Natural killer cell (primary cell): ENCODE measurements around the gene GAL3ST3. TPM values are rescaled to one million over a fixed set of nuclear protein-coding genes. Genes with fewer than 3 reads are reported as not detected.

Experiments used
- ATAC-seq, 3 donors: fragments of 150-1000 bp in 2 of 3; fragments of 200-7000 bp in 1 of 3; cut with Tn5 transposase; 1 replicate in 1 of 3; 2 replicates in 2 of 3; pipeline ENCODE4 v1.10.0; 2021; ENCODE audit warnings: mild to moderate bottlenecking in 2 of 3, moderate library complexity in 2 of 3
- DNase-seq, 2 donors: peaks; one replicate each; pipeline versions ENCODE4 v3.0.0 to v3.0.0-alpha.2; 2013 to 2021; ENCODE audit warnings: mixed read lengths in 1 of 2
- H3K27ac ChIP-seq: one replicate; pipeline ENCODE4 v1.5.1; 2013; ENCODE audit warnings: mild to moderate bottlenecking, low read length
- H3K27me3 ChIP-seq: one replicate; pipeline ENCODE4 v1.6.1; 2013; ENCODE audit warnings: low read length; ENCODE audit not compliant: control insufficient read depth, insufficient read depth
- H3K36me3 ChIP-seq: one replicate; pipeline ENCODE4 v1.6.1; 2013; ENCODE audit warnings: low read length; ENCODE audit not compliant: control insufficient read depth, insufficient read depth
- H3K4me1 ChIP-seq: one replicate; pipeline ENCODE4 v1.6.1; 2013; ENCODE audit warnings: low read length; ENCODE audit not compliant: control insufficient read depth, insufficient read depth
- H3K4me3 ChIP-seq: one replicate; pipeline ENCODE4 v1.5.1; 2013; ENCODE audit warnings: low read length
- H3K9me3 ChIP-seq: one replicate; pipeline ENCODE4 v1.6.1; 2013; ENCODE audit warnings: low read length; ENCODE audit not compliant: control insufficient read depth, insufficient read depth
- H3K27ac Mint-ChIP-seq, 2 donors: one replicate each; pipeline ENCODE4 v1.8.0; 2022; ENCODE audit warnings: mild to moderate bottlenecking in 2 of 2, mixed read lengths in 2 of 2, moderate library complexity in 1 of 2
- H3K27me3 Mint-ChIP-seq, 2 donors: one replicate each; pipeline ENCODE4 v1.8.0; 2022; ENCODE audit warnings: low read depth in 2 of 2, mixed read lengths in 2 of 2
- H3K36me3 Mint-ChIP-seq: one replicate; pipeline ENCODE4 v1.8.0; 2022; ENCODE audit warnings: mixed read lengths
- H3K4me1 Mint-ChIP-seq, 2 donors: one replicate each; pipeline ENCODE4 v1.8.0; 2022; ENCODE audit warnings: mixed read lengths in 2 of 2
- H3K4me3 Mint-ChIP-seq: one replicate; pipeline ENCODE4 v1.8.0; 2022; ENCODE audit warnings: mild to moderate bottlenecking, moderate library complexity, mixed read lengths
- H3K9me3 Mint-ChIP-seq, 2 donors: one replicate each; pipeline ENCODE4 v1.8.0; 2022; ENCODE audit warnings: mixed read lengths in 2 of 2
- WGBS: methylation state at CpG from one replicate; pipeline ENCODE4 v1.1.7; 2013; ENCODE audit warnings: missing lambda C conversion rate; ENCODE audit not compliant: insufficient coverage; 5-methylcytosine and 5-hydroxymethylcytosine counted together
- intact Hi-C: fragments of 100-400 bp; cut with micrococcal nuclease; formaldehyde crosslinking; loops from one replicate; pipeline ENCODE4 v1.14.2; 2022
- total RNA-seq, 4 donors: library from RNA; stranded (reverse); fragments of 120-200 nt in 1 of 4; gene quantifications; one replicate each; pipeline versions ENCODE4 v1.2.3 to v1.2.4, GENCODE V29; 2013 to 2022
- TF ChIP-seq, protein P1 (sequence below): fragments of 200-600 bp; IDR thresholded peaks from one replicate; pipeline ENCODE4 v1.8.0; 2022; ENCODE audit warnings: antibody characterized with exemption

Gene GAL3ST3
- total RNA-seq, 3 donors from 2014 or later (not counting 1 experiment from before 2014, with no cell fraction given), result not detected

- H3K27me3 ChIP-seq, result peaks cover 3% of the 10 kb centered on the region
- Mint-ChIP-seq H3K27ac (peak overlapping the region; percentile 58 to 81), H3K9me3 (no peaks in the 10 kb centered on the region), H3K4me1 (peaks cover 12% of the 10 kb centered on the region in 2 donors), H3K4me3 (no peak overlapping the region), H3K36me3 (no peaks in the 10 kb centered on the region), H3K27me3 (peaks cover 0 to 11% of the 10 kb centered on the region in 2 donors)
- peaks cover 10% of the 10 kb centered on the region for H3K4me1 ChIP-seq
- ATAC-seq (peak; percentile 61 to 76 (median 72)), DNase-seq (peak in 1 of 2 donors; percentile 30)
- H3K27ac ChIP-seq, result peak overlapping the region; percentile 35
- no peaks in the 10 kb centered on the region for H3K36me3 ChIP-seq
- intact Hi-C loops, result no loop called here
- no peaks in the 10 kb centered on the region for H3K9me3 ChIP-seq
- WGBS, result 59% methylated on average over 6 of the region's 6 CpGs
- no peak overlapping the region for H3K4me3 ChIP-seq
- TF ChIP-seq, protein P1, sequence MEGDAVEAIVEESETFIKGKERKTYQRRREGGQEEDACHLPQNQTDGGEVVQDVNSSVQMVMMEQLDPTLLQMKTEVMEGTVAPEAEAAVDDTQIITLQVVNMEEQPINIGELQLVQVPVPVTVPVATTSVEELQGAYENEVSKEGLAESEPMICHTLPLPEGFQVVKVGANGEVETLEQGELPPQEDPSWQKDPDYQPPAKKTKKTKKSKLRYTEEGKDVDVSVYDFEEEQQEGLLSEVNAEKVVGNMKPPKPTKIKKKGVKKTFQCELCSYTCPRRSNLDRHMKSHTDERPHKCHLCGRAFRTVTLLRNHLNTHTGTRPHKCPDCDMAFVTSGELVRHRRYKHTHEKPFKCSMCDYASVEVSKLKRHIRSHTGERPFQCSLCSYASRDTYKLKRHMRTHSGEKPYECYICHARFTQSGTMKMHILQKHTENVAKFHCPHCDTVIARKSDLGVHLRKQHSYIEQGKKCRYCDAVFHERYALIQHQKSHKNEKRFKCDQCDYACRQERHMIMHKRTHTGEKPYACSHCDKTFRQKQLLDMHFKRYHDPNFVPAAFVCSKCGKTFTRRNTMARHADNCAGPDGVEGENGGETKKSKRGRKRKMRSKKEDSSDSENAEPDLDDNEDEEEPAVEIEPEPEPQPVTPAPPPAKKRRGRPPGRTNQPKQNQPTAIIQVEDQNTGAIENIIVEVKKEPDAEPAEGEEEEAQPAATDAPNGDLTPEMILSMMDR, result no peak
Measured at GRCh38 chr11:66044757-66045156, 4.2 kb downstream of the GAL3ST3 start.

GRCh38 chr11:66042996-66043906 lies 5.7 kb downstream of the GAL3ST3 start:
- DNase-seq, result no peak

DNA sequence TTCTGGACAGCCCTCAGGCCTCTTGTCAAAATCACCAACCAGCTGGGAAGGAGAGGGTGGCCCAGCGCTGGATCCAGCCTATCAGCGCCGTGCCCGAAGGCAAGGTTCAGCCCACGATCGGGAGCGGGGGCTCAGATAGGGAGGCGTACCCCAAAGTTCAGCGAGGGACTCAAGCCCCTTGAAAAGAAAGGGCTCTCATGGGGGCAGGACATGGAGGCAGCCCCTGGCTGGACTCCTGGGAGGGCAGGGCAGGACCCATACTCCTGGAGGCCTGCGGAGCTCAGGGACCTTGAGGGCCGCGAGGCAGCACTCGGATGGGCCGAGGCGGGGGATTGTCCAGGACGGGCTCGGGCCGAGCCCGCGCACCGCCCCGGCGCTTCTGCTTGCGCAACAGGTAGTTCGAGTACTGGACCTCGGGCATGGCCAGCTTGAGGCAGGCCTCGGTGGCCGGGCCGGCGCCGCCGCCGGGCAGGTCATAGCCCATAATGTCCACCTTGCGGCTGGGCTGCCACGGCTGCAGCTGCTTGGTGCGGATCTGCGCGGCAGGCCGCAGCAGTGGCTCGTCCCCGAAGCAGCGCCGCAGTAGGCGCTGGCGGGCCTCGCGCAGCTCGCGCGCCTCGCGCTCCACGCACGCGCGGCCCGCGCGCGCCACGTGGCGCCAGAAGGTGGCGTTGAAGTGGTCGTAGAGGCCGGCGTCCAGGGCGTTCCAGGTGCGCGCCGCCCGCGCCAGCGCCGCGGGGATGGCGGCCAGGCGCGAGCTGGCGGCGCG lies 6.5 kb downstream of the GAL3ST3 start:
- 97% methylated on average over 81 of the region's 81 CpGs for WGBS
- Mint-ChIP-seq H3K9me3 (no peaks in the 10 kb centered on the region), H3K4me1 (peaks cover 12% of the 10 kb centered on the region in 2 donors), H3K27me3 (no peaks in the 10 kb centered on the region), H3K4me3 (no peak overlapping the region), H3K27ac (no peak overlapping the region), H3K36me3 (no peaks in the 10 kb centered on the region)
- DNase-seq (no peak), ATAC-seq (no peak)
- H3K36me3 ChIP-seq, result no peaks in the 10 kb centered on the region
- intact Hi-C loops, result no loop called here
- no peak overlapping the region for H3K4me3 ChIP-seq
- peaks cover 10% of the 10 kb centered on the region for H3K4me1 ChIP-seq
- TF ChIP-seq, protein P1, result no peak
- no peak overlapping the region for H3K27ac ChIP-seq
- no peaks in the 10 kb centered on the region for H3K27me3 ChIP-seq
- no peaks in the 10 kb centered on the region for H3K9me3 ChIP-seq

More at GRCh38 chr11:66042996-66043906, 5.7 kb downstream of the GAL3ST3 start:
- Mint-ChIP-seq H3K4me3 (no peak overlapping the region), H3K4me1 (peaks cover 12% of the 10 kb centered on the region in 2 donors), H3K36me3 (no peaks in the 10 kb centered on the region), H3K27me3 (peaks cover 0 to 4% of the 10 kb centered on the region in 2 donors), H3K27ac (no peak overlapping the region), H3K9me3 (no peaks in the 10 kb centered on the region)
- no peak for ATAC-seq
- intact Hi-C loops, result no loop called here
- TF ChIP-seq, protein P1, result no peak
- Histone ChIP-seq H3K4me1 (peaks cover 10% of the 10 kb centered on the region), H3K27me3 (peaks cover 3% of the 10 kb centered on the region), H3K27ac (no peak overlapping the region), H3K36me3 (no peaks in the 10 kb centered on the region), H3K4me3 (no peak overlapping the region), H3K9me3 (no peaks in the 10 kb centered on the region)
- 96% methylated on average over 88 of the region's 88 CpGs for WGBS
